ENCODE results near the gene LSM3.

Gene LSM3

DNA sequence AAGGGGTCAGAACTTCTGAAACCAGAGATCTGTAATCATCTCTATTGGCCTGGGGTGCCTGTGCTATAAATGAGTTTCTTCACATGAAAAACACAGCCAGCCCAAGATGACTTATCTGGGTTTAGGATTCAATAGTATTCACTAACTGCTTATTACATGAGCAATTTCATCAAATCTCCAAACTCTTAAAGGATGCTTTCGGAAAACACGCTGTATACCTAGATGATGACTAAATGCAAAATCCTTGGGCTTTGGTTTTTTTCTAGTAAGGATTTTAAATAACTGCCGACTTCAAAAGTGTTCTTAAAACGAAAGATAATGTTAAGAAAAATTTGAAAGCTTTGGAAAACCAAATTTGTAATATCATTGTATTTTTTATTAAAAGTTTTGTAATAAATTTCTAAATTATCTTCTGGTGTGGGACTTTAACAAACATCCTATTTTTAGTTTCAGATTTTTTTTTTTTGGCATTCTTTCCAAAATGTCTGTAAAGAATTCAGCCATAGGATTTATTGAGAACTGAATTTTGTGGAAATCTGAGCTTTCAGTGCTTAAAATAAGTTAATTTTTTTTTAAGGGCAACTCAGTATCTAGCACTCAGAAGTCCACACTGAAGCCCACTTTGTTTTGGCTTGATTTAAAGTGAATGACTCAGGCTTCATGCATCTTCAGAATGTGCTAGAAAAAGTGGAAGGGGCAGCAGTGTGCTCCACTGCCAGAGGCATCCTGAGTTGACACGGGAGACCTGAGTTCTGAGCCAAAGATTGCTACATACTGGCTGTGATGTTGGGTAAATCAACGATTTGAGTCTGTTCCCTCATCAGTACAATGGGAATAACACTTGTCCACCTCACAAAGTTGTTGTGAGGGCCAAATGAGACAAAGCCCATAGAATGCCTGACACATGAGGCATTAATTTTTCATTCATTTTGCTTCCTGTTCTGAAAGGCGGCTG, 35.1 kb upstream of the LSM3 start:
- no peak for DNase-seq (ENCODE audit: low read depth)

DNA sequence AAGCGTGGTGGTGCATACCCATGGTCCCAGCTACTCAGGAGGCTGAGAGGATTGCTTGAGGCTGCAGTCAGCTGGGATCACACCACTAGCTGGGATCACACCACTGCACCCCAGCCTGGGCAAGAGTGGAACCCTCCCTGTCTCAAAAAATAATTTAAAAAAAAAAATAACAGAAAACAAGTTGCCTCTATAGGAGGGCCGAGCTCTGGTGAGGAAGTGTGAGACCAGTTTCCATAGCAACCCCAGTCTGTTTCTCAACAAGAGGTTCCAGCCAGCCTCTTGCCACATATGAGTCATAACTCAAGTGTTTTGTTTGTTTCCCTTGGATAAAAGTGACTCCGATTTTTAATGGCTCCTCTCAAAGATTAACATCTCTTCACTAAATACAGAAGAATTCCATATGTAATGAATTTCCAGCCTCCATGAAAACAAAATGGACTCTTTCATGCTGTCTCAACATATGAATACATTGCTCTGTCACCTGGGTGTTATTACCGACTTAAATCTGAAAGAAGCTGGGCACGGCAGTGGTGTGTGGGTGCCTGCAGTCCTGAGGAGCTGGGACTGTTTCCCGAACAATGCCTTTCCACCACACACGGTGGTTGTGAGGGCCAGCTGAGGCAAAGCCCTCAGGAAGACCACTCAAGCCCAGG, 34.1 kb upstream of the LSM3 start:
- no peak for DNase-seq (ENCODE audit: low read depth)

DNA sequence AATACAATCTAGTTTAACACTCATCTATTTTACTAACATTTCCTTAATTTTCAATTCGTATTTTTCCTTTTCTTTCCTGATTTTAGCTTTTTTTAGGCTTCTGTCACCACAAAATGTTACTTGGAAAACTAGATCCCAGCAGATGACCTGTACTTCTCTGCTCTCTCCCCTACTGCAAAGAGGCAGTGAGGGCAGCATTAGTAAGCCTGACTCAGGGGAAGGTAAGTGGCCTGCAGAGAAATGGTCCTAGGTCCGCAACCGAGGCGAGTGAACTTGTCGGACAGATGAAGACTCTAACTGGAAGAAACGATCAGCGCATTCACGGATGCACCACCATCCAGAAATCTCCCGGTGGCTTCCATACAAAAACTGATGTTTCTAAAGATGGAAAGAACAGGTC, 33.4 kb upstream of the LSM3 start:
- DNase-seq (ENCODE audit: low read depth): no peak

DNA sequence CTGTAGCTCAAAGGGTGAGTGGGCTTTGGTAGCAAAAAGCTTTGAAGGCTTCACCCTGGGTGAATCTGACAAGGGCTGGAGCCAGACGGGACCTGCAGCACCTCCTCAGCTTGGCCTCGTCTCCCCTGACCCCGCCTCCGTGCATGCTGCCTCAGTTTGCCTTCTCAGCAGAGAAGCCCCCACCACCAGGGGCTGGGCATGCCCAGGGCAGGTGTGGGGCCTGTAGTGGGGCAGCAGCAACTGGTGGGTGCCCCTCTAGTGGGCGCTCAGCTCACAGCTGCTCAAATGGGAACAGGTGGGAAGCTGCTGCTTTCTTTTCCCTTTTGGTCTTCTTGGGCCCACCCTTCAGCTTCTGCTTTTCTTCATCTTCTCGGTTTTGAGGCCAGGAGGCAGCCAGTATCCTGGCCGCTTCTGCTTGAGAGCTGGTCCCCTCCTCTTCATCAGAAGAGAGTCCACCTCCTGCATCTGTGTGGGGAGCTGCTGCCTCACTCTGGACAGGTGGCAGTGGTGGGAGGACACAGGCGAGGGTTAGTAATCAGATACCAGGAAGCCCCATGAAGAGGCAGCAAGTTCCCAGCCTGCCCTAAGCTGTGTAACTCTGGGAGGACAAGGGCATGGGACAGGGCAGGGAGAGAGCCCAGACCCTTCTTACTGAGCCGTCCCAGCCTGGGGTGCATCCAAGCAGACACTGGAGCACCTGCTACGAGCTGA, 32.8 kb upstream of the LSM3 start:
- no peak for DNase-seq (ENCODE audit: low read depth)

DNA sequence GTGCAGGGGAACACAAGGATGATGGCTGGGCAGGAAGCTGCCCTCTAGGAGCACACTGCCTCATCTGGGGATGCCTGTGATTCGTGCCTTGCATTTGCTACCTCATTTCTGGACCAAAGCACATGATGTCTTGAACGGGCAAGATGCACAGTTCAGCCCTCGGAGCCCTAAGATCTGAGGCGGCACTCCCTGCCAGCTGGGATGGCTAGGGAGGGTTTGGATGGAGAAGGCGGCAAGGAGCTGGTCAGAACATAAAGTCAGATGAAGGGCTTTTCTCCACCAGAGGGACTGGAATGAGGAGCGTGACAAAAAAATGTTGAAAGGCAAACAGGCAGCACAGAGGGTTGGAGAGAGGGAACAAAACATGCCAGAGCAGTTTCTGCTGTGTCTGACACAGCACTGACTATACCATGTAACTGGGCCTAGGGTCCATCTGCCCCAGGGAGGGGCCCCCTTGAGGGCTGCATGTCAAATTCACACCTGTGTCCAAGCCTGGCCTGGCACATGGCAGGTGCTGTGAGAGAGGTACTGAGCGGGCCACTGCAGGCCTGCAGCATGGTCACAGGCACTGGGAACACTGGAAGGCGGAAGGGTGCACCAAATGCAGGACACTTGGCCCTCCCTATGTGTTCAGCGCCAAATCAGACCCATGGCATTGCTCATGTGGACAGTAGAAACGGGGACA, 32.1 kb upstream of the LSM3 start:
- no peak for DNase-seq (ENCODE audit: low read depth)

DNA sequence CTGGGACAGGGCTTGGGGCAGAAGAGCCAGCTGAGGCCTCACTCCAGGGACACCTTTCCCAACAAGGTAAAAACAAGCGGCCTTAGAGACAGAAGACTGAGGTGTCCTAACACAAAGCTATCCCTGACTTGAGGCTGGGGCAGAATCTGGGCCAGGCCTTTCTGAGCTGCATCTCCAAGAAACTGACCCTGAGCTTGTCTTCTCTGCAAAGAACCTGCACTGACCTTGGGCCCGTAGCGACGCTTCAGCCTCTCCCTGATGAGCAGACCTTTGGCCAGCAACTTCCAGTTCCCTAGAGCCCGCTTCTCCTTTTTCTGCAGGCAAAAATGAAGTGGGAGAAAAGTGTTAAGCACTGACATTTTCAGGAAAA, 31.6 kb upstream of the LSM3 start:
- DNase-seq (ENCODE audit: low read depth): no peak

GRCh38 chr3:14147617-14148016, 31.0 kb upstream of the LSM3 start:
- DNase-seq (ENCODE audit: low read depth): no peak

DNA sequence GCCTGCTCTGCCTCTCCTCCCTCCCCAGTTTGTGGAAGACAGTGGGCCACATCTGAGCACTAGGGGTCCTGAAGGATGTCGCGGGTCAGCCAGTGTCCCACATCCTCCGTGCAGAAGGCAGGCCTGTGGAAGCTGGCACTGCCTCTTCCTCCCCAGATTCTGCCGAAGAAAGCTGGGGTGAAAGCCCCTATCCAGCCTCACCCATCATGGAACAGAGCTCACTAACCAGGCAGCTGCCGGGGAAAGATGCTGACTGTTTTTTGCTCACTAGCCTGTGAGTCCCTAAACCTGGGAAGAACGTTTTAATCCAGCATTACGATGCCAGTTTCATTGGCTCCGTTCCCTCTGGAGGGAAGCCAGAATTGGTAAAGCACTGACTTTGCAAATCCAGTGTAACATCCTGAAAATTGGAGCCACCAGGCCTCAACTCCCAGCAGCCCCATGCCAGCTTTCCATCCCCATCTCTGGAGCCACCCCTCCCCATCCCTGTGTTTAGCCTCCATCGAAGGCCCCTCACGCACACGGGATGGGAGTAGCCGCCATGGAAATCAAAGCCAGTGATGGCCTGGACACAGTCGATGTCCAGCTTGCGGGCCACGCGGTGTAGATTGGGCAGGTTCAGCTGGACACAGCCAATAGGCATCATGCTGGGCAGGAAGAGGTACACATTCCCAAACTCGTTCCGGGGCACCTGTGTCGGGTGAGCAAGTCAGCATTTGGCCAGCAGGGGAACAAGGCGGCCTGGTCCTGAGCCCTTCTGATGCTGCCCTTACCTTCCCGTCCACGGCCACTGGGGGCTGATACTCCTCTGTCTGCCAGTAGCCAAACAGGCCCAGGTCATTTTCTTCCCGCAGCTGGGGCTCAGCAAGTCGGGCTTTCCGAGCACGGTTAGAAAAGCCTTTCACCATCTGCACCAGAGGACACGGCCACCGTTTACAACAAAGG, 30.3 kb upstream of the LSM3 start:
- DNase-seq (ENCODE audit: low read depth): no peak

DNA sequence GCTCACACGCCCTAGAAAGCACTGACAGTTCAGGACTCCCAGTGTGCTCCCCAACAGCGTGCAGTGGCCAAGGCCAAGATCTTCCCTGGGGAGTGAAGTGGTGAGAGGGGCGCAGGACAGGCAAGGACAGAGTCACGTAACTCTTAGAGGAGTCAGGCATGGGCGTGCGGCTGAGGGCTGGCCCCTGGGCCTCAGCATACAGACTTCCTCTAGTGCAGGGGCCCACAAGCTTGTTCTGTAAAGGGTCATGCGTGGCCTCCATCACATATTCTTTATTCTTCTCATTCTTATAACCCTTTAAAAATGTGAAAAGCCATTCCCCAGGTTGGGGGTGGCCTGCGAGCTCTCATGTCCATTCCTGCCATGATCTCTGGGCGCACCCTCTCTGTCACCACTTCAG, 28.5 kb upstream of the LSM3 start:
- no peak for DNase-seq (ENCODE audit: low read depth)

- DNase-seq (ENCODE audit: low read depth): no peak
These were observed 28.0 kb upstream of the LSM3 start for GRCh38 chr3:14150491-14151230.

GRCh38 chr3:14151471-14152083, 27.0 kb upstream of the LSM3 start:
- DNase-seq (ENCODE audit: low read depth): no peak

DNA sequence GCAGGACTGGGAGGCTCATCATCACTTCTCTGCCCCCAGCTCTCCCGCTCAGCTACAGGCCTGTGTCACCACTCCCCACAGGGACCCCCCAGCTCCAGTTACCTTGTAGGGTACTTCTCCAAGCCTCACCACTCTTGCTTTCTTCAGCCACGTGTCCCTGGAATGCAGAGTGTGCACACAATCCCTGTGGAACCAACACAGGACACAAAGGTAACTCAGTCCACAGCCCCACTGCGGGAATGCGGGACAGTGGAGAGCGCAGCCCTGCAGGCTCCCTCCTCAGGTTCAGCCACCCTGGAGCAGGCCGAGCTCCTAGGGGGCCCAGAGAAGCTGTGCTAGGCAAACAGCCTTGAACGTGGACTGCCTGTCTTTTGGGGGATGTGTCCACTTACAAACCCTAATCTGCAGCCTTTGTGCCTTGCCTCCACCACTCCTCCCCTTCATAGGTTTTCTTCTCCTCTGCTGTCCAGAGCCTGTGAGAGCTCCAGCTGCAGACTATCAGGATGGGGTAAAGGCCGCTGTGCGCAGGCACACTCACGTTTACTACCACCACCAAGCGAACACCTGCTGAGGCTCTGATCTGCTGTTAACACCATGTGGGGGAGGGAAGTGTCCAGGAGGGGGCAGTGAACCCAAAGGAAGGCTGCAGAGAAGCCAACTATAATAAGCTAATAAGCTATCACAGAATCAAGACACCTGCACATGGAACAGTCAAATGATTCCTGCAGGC, 26.2 kb upstream of the LSM3 start:
- no peak for DNase-seq (ENCODE audit: low read depth)

DNA sequence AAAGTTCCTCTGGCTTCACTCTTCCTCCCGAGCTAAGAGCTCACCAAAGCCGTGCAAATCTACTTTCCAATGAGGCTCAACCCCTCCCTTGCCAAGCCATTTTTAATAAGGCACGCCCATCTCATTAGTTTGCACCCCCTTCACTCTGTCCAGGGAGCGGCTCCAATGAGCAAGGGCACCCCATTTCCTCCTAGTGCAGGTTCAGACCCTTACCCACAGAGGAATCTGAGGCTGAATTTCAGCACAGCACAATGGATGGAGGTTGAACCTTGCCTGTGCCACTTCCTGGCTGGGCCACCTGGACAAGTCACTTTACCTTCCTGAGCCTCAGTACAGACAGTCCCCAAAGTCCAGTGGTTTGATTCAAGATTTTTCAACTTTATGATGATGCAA, 25.7 kb upstream of the LSM3 start:
- DNase-seq (ENCODE audit: low read depth): no peak

GRCh38 chr3:14153663-14154062, 25.0 kb upstream of the LSM3 start:
- DNase-seq (ENCODE audit: low read depth): no peak

GRCh38 chr3:14154276-14154675, 24.3 kb upstream of the LSM3 start:
- no peak for DNase-seq (ENCODE audit: low read depth)

DNA sequence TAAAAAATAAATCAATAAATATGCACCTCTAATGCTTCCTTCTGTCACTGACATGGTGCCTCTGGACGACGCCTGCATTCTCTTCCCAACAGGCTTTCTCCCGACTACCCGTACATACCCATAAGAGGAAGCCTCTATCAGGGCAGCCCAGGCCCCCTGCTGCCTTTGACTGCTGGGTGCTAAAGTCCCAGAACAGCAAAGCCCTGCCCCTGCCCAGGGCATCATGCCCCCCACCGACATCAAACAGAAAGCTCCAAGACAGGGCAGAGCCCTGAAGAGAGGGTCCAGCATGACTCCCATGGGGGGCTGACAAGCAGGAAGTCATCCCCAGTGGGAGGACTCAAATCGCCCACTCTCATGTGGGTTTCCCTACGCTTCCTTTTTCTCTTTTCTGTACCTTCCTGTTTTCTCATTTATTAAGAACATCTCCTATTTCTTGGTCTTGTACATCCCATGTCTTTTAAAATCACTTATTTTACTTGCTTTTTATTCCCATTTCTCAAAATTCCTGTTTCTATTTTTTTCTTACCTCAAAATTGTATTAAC, 23.6 kb upstream of the LSM3 start:
- no peak for DNase-seq (ENCODE audit: low read depth)

DNA sequence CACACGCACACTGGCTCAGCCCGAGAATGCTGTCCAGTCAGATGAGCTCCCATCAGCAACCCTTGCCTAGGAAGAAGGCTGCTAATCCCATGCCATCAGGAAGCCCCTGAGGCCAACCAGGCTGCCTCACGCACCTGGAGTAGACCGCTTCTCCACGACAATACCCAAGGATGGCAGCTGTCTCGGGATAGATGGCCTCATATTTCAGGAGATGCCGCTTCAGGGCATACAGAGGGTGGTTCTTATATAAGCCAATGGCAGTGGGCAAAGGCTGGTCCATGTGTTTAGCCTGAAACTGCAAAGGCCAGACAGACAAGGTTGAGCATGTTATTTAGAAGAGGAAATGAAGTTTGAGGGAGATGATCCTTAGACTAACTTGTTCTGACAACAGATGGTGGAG, 22.4 kb upstream of the LSM3 start:
- no peak for DNase-seq (ENCODE audit: low read depth)

DNA sequence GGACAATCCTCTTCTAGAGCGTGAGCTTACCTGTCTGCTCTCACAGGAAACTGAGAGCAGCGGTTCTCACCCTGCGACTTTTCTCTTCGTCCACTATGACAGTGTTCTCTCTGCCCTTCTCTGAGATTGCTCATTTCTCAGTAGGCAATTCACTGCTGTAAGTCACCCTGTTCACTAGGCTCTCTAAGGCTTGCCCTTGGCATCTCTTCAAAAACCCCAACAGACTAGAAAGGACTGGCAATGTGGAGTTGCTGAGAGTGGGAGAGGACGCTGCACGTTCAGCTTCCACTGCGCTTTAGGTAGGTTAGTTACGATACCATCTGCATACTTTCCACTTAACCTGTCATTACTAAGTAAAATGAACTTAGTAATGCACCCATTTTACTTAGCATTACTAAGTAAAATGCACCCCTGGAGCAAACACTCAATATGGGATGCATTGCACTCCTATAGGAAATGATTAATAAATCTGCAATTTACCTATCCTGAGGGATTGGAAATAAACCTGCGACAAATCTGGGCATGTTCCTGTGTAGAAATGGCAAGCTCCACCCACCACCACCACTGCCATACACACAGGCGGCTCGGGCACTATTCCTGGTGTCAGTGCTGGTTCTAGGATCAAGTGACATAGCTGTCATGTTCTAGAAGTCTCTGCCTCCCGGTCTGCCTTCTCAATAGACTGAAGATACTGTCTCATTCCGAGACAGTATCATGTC, 21.6 kb upstream of the LSM3 start:
- no peak for DNase-seq (ENCODE audit: low read depth)

Data from stimulated activated CD8-positive, alpha-beta memory T cell treated with anti-CD3 and anti-CD28 coated beads, Interleukin-15, amount 100 ng/mL, for 24 hours (primary cell).